ENCODE measurements around the gene INTS7.

DNA sequence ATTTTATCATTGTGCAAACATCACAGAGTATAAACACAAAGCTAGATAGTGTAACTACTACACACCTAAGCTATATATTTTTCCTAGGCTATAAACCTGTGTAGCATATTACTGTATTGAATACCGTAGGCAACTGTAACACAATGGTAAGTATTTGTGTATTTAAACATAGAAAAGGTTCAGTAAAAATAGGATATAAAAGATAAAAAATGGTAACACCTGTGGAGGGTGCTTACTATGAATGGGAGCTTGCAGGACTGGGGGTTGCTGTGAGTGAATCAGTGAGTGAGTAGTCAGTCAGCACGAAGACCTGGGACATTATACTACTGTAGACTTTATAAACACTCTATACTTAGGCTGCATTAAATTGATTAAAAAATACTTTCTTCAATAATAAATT lies 4.3 kb upstream of the INTS7 start:
- TF ChIP-seq TAF1 (IDR thresholded peaks at IDR 0.05; ENCODE audit: low read depth): no peak
- TF ChIP-seq YY1 (IDR thresholded peaks at IDR 0.05; ENCODE audit: low read depth): no peak
- TF ChIP-seq RAD21 (IDR thresholded peaks at IDR 0.05; ENCODE audit: low read depth): no peak
- TF ChIP-seq EP300 (IDR thresholded peaks at IDR 0.05; ENCODE audit: borderline replicate concordance): no peak
- no peak for TF ChIP-seq REST (IDR thresholded peaks at IDR 0.05; ENCODE audit: low read depth)
- TF ChIP-seq CEBPB (IDR thresholded peaks at IDR 0.05): no peak
- no peak for TF ChIP-seq EGR1 (IDR thresholded peaks at IDR 0.05)
- TF ChIP-seq CREB1 (IDR thresholded peaks at IDR 0.05; ENCODE audit: low read depth): no peak
- no peak for TF ChIP-seq FOXM1 (IDR thresholded peaks at IDR 0.05; ENCODE audit: borderline replicate concordance, low read depth)
- TF ChIP-seq TCF12 (IDR thresholded peaks at IDR 0.05; ENCODE audit: low read depth): no peak
- TF ChIP-seq MAX (IDR thresholded peaks at IDR 0.05): no peak
- no peak for TF ChIP-seq NFIC (IDR thresholded peaks at IDR 0.05)
- no peak for TF ChIP-seq TEAD4 (IDR thresholded peaks at IDR 0.05)
